ENCODE measurements around the gene N4BP2L1.

DNA sequence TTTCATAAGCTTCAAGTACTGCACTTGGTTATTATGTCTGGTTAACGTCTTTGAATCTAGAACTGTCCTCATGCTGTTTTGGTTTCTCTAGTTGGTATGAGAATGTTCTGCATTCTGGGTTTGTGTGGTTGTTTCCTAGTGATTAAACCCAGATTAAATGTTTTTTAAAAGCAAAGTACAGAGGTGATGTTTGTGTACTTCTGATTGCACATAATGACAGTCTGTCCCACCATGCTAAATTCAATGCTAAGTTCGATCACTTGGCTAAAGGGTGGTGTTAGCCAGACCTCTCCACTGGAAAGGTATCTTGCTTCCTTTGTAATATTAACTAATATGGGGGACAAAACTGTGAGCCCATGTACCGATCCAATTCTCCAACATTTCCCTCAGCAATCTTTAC lies 14.6 kb downstream of the N4BP2L1 start:
- TF ChIP-seq, protein P1, sequence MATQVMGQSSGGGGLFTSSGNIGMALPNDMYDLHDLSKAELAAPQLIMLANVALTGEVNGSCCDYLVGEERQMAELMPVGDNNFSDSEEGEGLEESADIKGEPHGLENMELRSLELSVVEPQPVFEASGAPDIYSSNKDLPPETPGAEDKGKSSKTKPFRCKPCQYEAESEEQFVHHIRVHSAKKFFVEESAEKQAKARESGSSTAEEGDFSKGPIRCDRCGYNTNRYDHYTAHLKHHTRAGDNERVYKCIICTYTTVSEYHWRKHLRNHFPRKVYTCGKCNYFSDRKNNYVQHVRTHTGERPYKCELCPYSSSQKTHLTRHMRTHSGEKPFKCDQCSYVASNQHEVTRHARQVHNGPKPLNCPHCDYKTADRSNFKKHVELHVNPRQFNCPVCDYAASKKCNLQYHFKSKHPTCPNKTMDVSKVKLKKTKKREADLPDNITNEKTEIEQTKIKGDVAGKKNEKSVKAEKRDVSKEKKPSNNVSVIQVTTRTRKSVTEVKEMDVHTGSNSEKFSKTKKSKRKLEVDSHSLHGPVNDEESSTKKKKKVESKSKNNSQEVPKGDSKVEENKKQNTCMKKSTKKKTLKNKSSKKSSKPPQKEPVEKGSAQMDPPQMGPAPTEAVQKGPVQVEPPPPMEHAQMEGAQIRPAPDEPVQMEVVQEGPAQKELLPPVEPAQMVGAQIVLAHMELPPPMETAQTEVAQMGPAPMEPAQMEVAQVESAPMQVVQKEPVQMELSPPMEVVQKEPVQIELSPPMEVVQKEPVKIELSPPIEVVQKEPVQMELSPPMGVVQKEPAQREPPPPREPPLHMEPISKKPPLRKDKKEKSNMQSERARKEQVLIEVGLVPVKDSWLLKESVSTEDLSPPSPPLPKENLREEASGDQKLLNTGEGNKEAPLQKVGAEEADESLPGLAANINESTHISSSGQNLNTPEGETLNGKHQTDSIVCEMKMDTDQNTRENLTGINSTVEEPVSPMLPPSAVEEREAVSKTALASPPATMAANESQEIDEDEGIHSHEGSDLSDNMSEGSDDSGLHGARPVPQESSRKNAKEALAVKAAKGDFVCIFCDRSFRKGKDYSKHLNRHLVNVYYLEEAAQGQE (IDR thresholded peaks at IDR 0.05; ENCODE audit: insufficient read depth in 1 of 2, low read depth in 2 of 2, low read length in 2 of 2) = no peak
- TF ChIP-seq TAF1 (IDR thresholded peaks at IDR 0.05; ENCODE audit: borderline replicate concordance, insufficient read depth, low read length) = no peak

Data from PFSK-1 (cell line).